HG03558 (cell line): Measurements from ENCODE around the gene ANXA11.

Source experiments
- ATAC-seq: cut with Tn5 transposase; IDR thresholded peaks from one replicate; pipeline ENCODE4 v1.9.1; 2021; ENCODE audit warnings: moderate number of reproducible peaks; ENCODE audit not compliant: unreplicated experiment; ENCODE audit errors: extremely low read depth

Gene ANXA11

DNA sequence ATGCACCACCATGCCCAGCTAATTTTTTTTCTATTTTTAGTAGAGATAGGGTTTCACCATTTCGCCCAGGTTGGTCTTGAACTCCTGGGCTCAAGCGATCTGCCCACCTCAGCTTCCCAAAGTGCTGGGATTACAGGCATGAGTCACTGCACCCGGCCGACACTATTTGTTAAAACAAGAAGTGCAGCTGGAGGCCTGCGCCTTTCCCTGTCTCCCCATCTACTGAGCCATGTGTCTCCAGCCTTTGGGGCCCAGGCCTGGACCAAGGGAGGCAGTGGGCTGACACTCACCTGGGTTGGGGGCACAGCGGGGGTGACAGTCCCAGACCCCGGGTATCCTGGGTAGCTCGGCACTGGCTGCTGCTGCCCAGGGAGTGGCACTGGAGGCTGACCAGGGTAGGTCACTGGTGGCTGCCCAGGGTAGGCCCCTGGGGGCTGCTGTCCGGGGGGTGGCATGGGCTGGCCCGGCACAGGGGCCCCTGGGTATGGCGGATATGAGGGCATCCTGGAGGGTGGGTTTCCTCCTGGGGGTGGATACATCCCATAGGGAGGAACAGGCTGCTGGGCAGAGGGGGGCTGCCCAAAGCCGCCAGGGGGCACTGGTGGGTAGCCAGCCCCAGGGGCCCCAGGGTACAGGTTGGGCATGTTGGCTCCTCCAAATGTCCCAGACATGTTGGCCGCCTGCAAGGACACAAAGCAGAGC, 36.5 kb downstream of the ANXA11 start:
- ATAC-seq, result no peak

DNA sequence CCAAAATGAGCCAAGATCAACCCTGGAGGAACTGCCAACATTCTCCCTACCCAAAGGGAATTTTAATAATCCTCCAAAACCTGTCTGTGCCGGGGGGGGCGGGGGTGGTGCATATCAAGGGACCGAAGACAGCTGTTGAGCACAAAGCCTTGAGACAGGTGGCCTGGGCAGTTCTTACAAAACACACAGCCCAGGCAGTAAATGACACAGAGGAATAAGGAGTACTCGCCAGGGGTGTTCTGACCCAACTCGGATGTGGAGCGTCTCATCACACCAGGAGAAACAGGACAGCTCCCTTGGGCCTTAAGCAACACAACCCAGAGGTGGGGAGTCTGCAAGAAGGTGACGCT, 37.2 kb downstream of the ANXA11 start:
- no peak for ATAC-seq

GRCh38 chr10:80167471-80168161, 37.7 kb downstream of the ANXA11 start:
- no peak for ATAC-seq

DNA sequence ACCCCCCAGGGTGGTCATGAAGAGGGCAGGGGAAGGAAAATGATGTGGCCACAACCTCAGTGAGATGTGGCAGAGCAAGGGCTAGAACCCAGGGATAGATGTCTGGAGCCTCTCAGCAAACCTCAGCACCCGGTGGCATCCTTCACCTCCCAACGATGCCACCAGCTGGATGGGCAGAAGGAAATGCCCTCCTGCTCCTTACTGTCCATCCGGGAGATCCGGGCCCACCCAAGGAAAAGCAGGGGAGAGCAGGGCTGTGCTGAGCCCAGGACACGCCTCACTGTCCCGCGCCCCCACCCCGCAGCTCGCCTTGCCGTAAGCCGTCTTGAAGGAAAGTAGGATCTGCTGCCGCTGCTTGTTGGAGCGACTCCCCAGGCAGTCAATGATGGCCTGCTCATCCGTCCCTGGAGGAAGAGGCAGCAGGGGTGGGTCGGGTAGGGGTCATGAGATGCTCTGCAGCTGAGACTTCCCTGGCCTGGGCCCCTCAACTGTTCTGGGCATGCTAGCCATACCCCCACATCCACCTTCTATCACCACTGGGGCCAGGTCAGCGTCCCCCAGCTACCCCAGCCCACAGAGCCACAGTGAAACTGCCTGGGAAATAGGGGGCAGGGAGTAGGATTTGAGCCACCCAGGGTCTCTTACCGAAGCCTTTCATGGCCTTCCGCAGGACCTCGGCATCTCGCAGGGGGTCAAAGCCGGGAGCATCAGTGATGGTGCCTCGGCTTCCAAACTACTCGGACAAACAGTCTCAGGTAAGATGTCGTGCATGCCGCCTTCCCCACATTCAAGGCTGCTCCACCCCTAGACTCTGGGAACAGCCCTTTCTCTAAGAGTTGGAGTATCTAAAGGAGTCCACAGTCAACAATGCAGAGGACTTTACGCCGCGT, 38.5 kb downstream of the ANXA11 start:
- no peak for ATAC-seq

DNA sequence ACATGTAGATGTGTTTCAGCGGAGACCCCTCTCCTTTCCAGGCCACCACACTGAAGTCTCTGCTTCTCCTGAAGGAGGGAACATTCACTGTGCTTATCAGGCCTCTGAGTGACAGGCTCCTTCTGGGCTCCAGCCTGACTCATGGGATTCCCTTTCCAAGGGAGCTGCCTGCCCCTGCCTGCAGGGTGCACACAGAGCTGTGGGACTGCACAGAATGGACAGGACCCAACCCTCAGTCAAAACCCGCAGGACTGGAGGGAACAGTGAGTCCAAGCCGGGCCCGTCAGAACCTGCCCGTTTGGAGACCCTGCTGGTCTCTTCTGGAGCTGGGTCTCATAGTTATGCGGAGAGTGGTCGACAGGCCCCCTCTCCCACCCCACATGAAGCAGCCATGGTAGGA, 40.2 kb downstream of the ANXA11 start:
- no peak for ATAC-seq

- no peak for ATAC-seq
Observed at GRCh38 chr10:80164596-80164995, 40.7 kb downstream of the ANXA11 start.

GRCh38 chr10:80163741-80164341, 41.5 kb downstream of the ANXA11 start:
- ATAC-seq, result no peak

GRCh38 chr10:80161321-80162083, 43.8 kb downstream of the ANXA11 start:
- no peak for ATAC-seq

GRCh38 chr10:80160361-80161320, 44.7 kb downstream of the ANXA11 start:
- no peak for ATAC-seq

DNA sequence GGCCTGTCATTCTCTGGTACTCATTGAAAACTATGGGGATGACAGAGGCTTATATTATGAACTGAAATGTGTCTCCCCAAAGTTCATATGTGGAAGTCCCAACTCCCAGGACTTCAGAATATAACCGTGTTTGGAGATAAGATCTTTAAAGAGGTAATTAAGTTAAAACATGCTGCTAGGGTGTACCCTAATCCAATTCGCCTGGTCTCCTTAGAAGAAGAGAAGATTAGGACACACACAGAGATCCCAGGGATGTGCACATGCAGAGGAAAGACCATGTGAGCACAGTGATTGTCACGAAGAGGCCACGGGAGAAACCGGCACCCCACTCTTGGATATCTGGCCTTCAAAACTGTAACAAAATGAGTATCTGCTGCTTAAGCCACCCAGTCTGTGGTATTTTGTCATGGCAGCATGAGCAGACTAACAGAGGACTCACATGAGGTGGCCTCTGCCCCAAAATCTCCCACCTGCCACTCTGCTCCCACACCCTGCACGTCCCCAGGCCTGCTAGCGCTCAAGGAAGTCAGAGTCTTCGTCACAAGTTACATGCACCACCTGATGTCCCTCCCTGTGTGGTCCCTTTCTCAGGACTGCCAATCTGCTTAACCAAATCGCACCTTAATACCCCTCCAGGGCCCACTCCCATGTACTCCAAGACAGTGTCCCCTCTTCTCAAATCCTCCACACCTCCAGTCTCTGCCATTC, 46.0 kb downstream of the ANXA11 start:
- no peak for ATAC-seq

GRCh38 chr10:80158598-80159127, 46.7 kb downstream of the ANXA11 start:
- ATAC-seq, result no peak

GRCh38 chr10:80158126-80158525, 47.2 kb downstream of the ANXA11 start:
- ATAC-seq, result no peak

GRCh38 chr10:80157561-80157960, 47.8 kb downstream of the ANXA11 start:
- no peak for ATAC-seq

DNA sequence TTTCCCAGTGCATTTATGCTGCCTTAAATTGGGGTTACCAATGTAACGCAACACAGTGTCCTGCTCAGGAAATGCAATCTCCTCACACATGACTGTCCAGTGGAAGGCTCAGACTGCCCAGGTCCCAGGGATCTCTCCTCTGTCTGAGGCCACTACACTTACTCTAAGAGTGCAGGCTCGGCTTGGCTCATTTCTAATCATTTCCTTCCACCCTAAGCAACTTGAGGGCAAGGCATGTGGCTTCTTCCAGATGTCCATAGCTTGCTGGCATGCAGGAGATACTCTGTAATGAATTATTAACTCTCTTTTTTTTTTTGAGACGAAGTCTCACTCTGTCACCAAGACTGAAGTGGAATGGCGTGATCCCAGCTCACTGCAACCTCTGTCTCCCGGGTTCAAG, 49.1 kb downstream of the ANXA11 start:
- no peak for ATAC-seq

GRCh38 chr10:80155696-80156215, 49.6 kb downstream of the ANXA11 start:
- ATAC-seq, result no peak

- ATAC-seq, result no peak
Observed at GRCh38 chr10:80154978-80155695, 50.2 kb downstream of the ANXA11 start.

- no peak for ATAC-seq
Observed at GRCh38 chr10:80154626-80154977, 50.7 kb downstream of the ANXA11 start.
